ENCODE results near the gene PSTK.

DNA sequence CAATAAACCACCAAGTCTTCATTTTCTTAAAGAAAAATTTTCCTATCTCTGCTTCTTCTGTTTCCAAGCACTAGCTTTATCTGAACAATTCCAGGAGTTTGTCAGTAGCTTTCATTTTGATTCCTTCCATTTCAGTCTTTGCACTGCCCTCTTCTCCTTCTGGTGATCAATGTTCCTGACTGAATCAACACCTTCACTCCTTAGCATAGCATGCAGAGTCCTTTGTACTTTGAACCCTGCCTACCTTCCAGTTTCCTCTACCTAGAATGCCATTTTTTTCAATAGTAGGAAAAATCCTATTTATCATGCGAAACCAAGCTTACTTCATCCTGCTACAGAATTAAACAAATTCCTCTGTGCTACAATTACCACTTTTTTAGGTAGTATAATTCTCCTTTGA lies 24.3 kb upstream of the PSTK start:
- TF ChIP-seq CTCF (IDR thresholded peaks at IDR 0.05; ENCODE audit: insufficient read depth, low read length, poor library complexity, severe bottlenecking) (no peak), EZH2phosphoT487 (conservative IDR thresholded peaks at IDR 0.05; ENCODE audit: low read length) (no peak)
